ENCODE measurements around the gene GJC1.

DNA sequence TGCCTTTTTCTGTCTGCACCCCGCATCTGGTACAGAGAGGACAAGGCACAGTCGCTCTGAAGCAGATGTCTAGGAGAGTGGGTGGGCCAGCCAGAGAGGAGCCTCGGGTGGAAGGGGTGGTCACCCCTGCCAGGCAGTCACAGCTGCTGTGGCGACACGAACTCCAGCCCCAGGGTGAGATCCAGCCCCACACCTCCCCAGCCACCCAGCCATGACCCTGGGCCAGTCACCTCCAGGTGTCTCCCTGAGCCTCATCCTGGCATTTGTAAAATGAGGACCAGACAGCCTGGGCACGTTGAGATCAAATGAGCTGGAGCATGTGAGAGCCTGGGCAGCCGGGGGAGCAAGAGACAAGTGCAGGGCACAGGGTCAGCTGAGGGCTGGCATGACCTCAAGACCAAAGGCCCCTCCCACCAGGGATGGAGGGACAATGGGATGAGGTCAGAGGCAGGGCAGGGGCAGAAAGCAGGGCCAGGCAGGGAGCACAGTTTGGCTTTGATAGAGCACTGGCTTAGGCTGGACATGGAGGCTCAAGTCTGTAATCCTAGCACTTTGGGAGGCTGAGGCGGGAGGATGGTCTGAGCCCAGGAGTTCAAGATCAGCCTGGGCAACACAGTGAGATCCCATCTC is 63.6 kb downstream of the GJC1 start:
- TF ChIP-seq, protein P1, sequence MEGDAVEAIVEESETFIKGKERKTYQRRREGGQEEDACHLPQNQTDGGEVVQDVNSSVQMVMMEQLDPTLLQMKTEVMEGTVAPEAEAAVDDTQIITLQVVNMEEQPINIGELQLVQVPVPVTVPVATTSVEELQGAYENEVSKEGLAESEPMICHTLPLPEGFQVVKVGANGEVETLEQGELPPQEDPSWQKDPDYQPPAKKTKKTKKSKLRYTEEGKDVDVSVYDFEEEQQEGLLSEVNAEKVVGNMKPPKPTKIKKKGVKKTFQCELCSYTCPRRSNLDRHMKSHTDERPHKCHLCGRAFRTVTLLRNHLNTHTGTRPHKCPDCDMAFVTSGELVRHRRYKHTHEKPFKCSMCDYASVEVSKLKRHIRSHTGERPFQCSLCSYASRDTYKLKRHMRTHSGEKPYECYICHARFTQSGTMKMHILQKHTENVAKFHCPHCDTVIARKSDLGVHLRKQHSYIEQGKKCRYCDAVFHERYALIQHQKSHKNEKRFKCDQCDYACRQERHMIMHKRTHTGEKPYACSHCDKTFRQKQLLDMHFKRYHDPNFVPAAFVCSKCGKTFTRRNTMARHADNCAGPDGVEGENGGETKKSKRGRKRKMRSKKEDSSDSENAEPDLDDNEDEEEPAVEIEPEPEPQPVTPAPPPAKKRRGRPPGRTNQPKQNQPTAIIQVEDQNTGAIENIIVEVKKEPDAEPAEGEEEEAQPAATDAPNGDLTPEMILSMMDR (IDR thresholded peaks at IDR 0.05), result no peak
- no peak for TF ChIP-seq POLR2A (IDR thresholded peaks at IDR 0.05)
